ENCODE results near the gene CHD2. TPM values are rescaled to one million over a fixed set of nuclear protein-coding genes. Genes with fewer than 3 reads are reported as not detected.

Gene CHD2
- total RNA-seq, 1 experiment from 2014 or later, result 120 TPM

- H3K9me2 ChIP-seq (ENCODE audit: insufficient read depth), result no peaks in the 10 kb centered on the region
- no peak overlapping the region for H3K4me2 ChIP-seq
- H3K79me2 ChIP-seq (ENCODE audit: low read depth), result no peaks in the 10 kb centered on the region
- no peak overlapping the region for H3K27ac ChIP-seq
- H4K20me1 ChIP-seq (ENCODE audit: insufficient read depth), result no peaks in the 10 kb centered on the region
- H3K4me3 ChIP-seq, result no peak overlapping the region
- CTCF ChIA-PET, result no interaction called here
- peaks cover 56% of the 10 kb centered on the region for H3K27me3 ChIP-seq (ENCODE audit: insufficient read depth, low read depth)
- POLR2A ChIA-PET (ENCODE audit: unreplicated experiment), result no interaction called here
- H3F3A ChIP-seq (ENCODE audit: insufficient read depth, low read depth), result peaks cover 8% of the 10 kb centered on the region; the same call in 1 of the 2 replicates
- BruUV-seq (replicated peaks), result no TSS peak
- TF ChIP-seq EZH2 (IDR thresholded peaks at IDR 0.05; ENCODE audit: low read depth) (no peak), CTCF (conservative IDR thresholded peaks at IDR 0.05) (no peak)
- H3K36me3 ChIP-seq (ENCODE audit: low read depth), result no peaks in the 10 kb centered on the region
- no peaks in the 10 kb centered on the region for H3K9me3 ChIP-seq (ENCODE audit: insufficient read depth, low read depth)
- no peak overlapping the region for H2AFZ ChIP-seq
- DNase-seq, result no peak
- H3K4me1 ChIP-seq (replicated peaks; ENCODE audit: insufficient read depth), result peaks cover 1% of the 10 kb centered on the region
- intact Hi-C loops (cut with micrococcal nuclease; ENCODE audit: unreplicated experiment), result no loop called here
Measured at GRCh38 chr15:93076875-93077274, 176.8 kb downstream of the CHD2 start.

Small RNAs within 50 kb of the gene (microRNA-seq; reads per million reads assigned to microRNA genes)
- gene MIR3175 (ENCODE audit: borderline number of aligned reads, borderline replicate concordance), result not detected

Other genes with a start within 250 kb of the CHD2 start
- 77.5 and 90.3 TPM in 2 replicates for gene FAM174B, start 244.5 kb upstream of the CHD2 start, total RNA-seq (2021)
- gene RGMA, start 188.9 kb downstream of the CHD2 start, total RNA-seq (2021), result 3.3 and 3.6 TPM in 2 replicates